Esophagus squamous epithelium (tissue), 4 donors: ENCODE measurements around the gene AFF3.

ENCODE experiments used
- CTCF ChIP-seq, 6 experiments: fragments of 450-650 bp in 4 of 6; fragments of 200-600 bp in 2 of 6; sonication (generic) in 2 of 6; IDR thresholded peaks; one replicate each; pipeline ENCODE4 v1.5.1; 2016 to 2019; ENCODE audit warnings: antibody characterized with exemption in 6 of 6, mild to moderate bottlenecking in 4 of 6, moderate library complexity in 4 of 6
- POLR2A ChIP-seq, 4 donors: fragments of 450-650 bp; IDR thresholded peaks; one replicate each; pipeline ENCODE4 v1.6.1; 2017; ENCODE audit warnings: antibody characterized with exemption in 4 of 4, mild to moderate bottlenecking in 4 of 4, moderate library complexity in 3 of 4

- TF ChIP-seq CTCF (IDR thresholded peaks at IDR 0.05) (no peak), POLR2A (IDR thresholded peaks at IDR 0.05) (no peak)
These were observed 471.3 kb downstream of the AFF3 start for GRCh38 chr2:99670768-99671734.
